Measurements from ENCODE around the gene ZNF764. TPM values are rescaled to one million over a fixed set of nuclear protein-coding genes. Genes with fewer than 3 reads are reported as not detected.

ZNF764 gene
- 10 to 100 TPM; 17.9 to 48.0 (median 23.2) TPM for total RNA-seq

GRCh38 chr16:30557957-30558788, at the start of gene ZNF764:
Gene ZNF764 (minus strand): TSS chr16:30558374. CDS start chr16:30558182, 192 bp downstream.
- Histone ChIP-seq H3K27ac (peak within 1 kb of the TSS; percentile 91 to 99 (median 96)), H3K27me3 (no peaks in the 10 kb centered on the region), H3K36me3 (peaks cover 0 to 13% (median 3%) of the 10 kb centered on the region in 4 donors), H3K9me3 (no peaks in the 10 kb centered on the region), H3K4me3 (peak within 1 kb of the TSS; percentile 59 to 94 (median 73)), H3K4me1 (peaks cover 24 to 53% (median 43%) of the 10 kb centered on the region in 4 donors)
- TF ChIP-seq CTCF (IDR thresholded peaks at IDR 0.05) (peak in 1 of 5 experiments; percentile 6), POLR2AphosphoS5 (IDR thresholded peaks at IDR 0.05) (peak; percentile 17 to 74 (median 73)), POLR2A (IDR thresholded peaks at IDR 0.05) (peak; percentile 67), EP300 (IDR thresholded peaks at IDR 0.05; ENCODE audit: low read depth) (no peak)
- DNase-seq, result peak; percentile 99
- in situ Hi-C loops (cut with MboI; ENCODE audit: low pct_ligation_motif_present in 1 of 4, low pct_unique_long_range_greater_than_20kb in 1 of 4, low sequenced_read_pairs in 3 of 4) (loop anchor here in 1 of 4 donors (25.0 kb wide), 1 partner anchor 121 kb away; the partner anchor contains the start of genes DCTPP1 and SEPHS2), intact Hi-C loops (cut with DNase I; ENCODE audit: low total_unique reads) (loop anchor here (1.0 kb wide), 1 partner anchor 24 kb away; the partner anchor contains the start of gene ZNF747)
- 0% methylated on average over 70 of the region's 74 CpGs; no CpG with 5 or more reads in 1 of the 2 donors for WGBS, 2 donors (ENCODE audit: low coverage in 1 of 2)

GRCh38 chr16:30606004-30606403, 47.8 kb upstream of the ZNF764 start:
- Histone ChIP-seq H3K9me3 (no peaks in the 10 kb centered on the region), H3K36me3 (peaks cover 0 to 47% (median 8%) of the 10 kb centered on the region in 4 donors), H3K27ac (no peak overlapping the region), H3K4me1 (peaks cover 5 to 39% (median 17%) of the 10 kb centered on the region in 4 donors), H3K27me3 (no peaks in the 10 kb centered on the region), H3K4me3 (no peak overlapping the region)
- in situ Hi-C loops (cut with MboI; ENCODE audit: low pct_ligation_motif_present in 1 of 4, low pct_unique_long_range_greater_than_20kb in 1 of 4, low sequenced_read_pairs in 3 of 4) (loop anchor here in 2 of 4 donors (10.0 kb wide), 2 partner anchors 161 to 171 kb away; partner anchors contain the start of genes DCTPP1 (in 1 of the 2) and SEPHS2 (in 1 of the 2)), intact Hi-C loops (cut with DNase I; ENCODE audit: low total_unique reads) (no loop called here)
- TF ChIP-seq POLR2AphosphoS5 (IDR thresholded peaks at IDR 0.05) (no peak), POLR2A (IDR thresholded peaks at IDR 0.05) (no peak), CTCF (IDR thresholded peaks at IDR 0.05) (no peak), EP300 (IDR thresholded peaks at IDR 0.05; ENCODE audit: low read depth) (no peak)
- no peak for DNase-seq
- WGBS, 2 donors (ENCODE audit: low coverage in 1 of 2), result 95% methylated on average over 3 of the region's 3 CpGs; no CpG with 5 or more reads in 1 of the 2 donors

DNA sequence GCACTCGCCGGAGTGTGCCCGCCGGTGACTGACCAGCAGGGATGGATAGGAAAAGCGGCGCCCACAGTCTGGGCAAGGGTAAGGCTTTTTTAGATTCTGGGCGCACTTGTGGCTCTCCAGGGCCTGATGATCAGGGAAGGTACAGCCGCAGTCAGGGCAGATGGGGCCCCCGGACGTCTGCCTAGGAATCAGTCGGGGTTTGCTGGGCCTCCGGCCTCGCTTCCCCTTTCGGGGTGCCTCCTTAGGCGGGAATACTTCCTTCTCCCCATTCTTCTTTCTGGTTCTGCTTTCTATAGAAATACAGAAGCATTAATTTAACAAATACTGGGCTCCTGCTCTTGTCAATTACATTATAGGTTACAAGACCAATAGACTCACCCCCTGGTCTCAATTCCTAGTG, 47.0 kb upstream of the ZNF764 start:
- in situ Hi-C loops (cut with MboI; ENCODE audit: low pct_ligation_motif_present in 1 of 4, low pct_unique_long_range_greater_than_20kb in 1 of 4, low sequenced_read_pairs in 3 of 4), result loop anchor here in 2 of 4 donors (10.0 kb wide), 2 partner anchors 160 to 170 kb away; partner anchors contain the start of genes DCTPP1 (in 1 of the 2) and SEPHS2 (in 1 of the 2)
- H3K4me3 ChIP-seq, result no peak overlapping the region
- DNase-seq, result no peak
- peaks cover 0 to 34% (median 12%) of the 10 kb centered on the region in 4 donors for H3K4me1 ChIP-seq
- H3K27ac ChIP-seq, result no peak overlapping the region
- H3K9me3 ChIP-seq, result no peaks in the 10 kb centered on the region
- WGBS, 2 donors (ENCODE audit: low coverage in 1 of 2), result 91 to 98% methylated on average over 8 to 15 of the region's 15 CpGs
- intact Hi-C loops (cut with DNase I; ENCODE audit: low total_unique reads), result no loop called here
- H3K27me3 ChIP-seq, result no peaks in the 10 kb centered on the region
- peaks cover 0 to 47% (median 8%) of the 10 kb centered on the region in 4 donors for H3K36me3 ChIP-seq
- no peak for TF ChIP-seq POLR2AphosphoS5 (IDR thresholded peaks at IDR 0.05)
- TF ChIP-seq CTCF (IDR thresholded peaks at IDR 0.05), result no peak
- TF ChIP-seq EP300 (IDR thresholded peaks at IDR 0.05; ENCODE audit: low read depth), result no peak
- no peak for TF ChIP-seq POLR2A (IDR thresholded peaks at IDR 0.05)

Data from transverse colon (tissue), 4 donors.